Uterus (tissue), 2 donors: Measurements from ENCODE around the gene PLD6.

Experiments used
- CTCF ChIP-seq, 4 experiments: fragments of 200-600 bp in 2 of 4; fragments of 450-650 bp in 2 of 4; sonication (generic) in 2 of 4; IDR thresholded peaks; one replicate each; pipeline ENCODE4 v1.5.1; 2016 to 2019; ENCODE audit warnings: antibody characterized with exemption in 4 of 4, mild to moderate bottlenecking in 2 of 4, moderate library complexity in 1 of 4
- POLR2A ChIP-seq, 2 donors: fragments of 450-650 bp; IDR thresholded peaks; one replicate each; pipeline ENCODE4 v1.6.1; 2016; ENCODE audit warnings: antibody characterized with exemption in 2 of 2, mild to moderate bottlenecking in 1 of 2, moderate library complexity in 1 of 2

- TF ChIP-seq POLR2A (IDR thresholded peaks at IDR 0.05) (no peak), CTCF (IDR thresholded peaks at IDR 0.05) (no peak)
Measured at GRCh38 chr17:17161759-17162158, 44.4 kb downstream of the PLD6 start.
